GM21723 (cell line): ENCODE measurements around the gene DNAJC3.
A peak's percentile ranks its signal among the peaks of the same experiment; 100 is the strongest.
"Not testable (repeated sequence)": the region's sequence is repeated elsewhere in the genome, so short reads cannot be mapped to it uniquely, and the experiment has no call there.

Experiments
- ATAC-seq: cut with Tn5 transposase; IDR thresholded peaks from one replicate; pipeline ENCODE4 v1.9.1; 2021; ENCODE audit warnings: mild to moderate bottlenecking, moderate library complexity; ENCODE audit not compliant: unreplicated experiment

DNAJC3 gene

GRCh38 chr13:95671597-95671996 is 5.3 kb upstream of the DNAJC3 start:
- ATAC-seq: no peak

GRCh38 chr13:95676105-95676761 is 706 bp upstream of the DNAJC3 start:
- ATAC-seq: peak; percentile 19

- ATAC-seq: no peak
These were observed 776 bp downstream of the DNAJC3 start for GRCh38 chr13:95677564-95678266.

DNA sequence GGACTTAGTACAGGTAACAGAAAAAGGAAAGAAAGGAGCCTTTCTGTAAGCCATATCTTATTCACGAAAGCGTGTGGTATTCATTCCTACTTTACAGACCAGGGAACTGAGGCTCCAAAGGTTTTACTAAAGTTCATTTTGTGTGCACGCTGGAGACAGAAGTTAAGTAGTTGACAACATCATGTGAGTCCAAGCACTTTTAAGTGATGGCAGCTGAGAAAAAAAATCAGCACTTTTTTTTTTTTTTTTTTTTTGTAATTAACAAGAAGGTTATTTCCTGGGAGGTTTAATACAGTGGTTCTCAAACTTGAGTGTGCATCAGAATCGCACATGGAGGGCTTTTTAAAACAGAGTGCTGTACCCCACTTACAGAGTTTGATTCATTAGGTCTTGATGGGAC is 2.0 kb downstream of the DNAJC3 start:
- ATAC-seq: no peak

GRCh38 chr13:95679722-95680121 is 2.8 kb downstream of the DNAJC3 start:
- no peak for ATAC-seq

DNA sequence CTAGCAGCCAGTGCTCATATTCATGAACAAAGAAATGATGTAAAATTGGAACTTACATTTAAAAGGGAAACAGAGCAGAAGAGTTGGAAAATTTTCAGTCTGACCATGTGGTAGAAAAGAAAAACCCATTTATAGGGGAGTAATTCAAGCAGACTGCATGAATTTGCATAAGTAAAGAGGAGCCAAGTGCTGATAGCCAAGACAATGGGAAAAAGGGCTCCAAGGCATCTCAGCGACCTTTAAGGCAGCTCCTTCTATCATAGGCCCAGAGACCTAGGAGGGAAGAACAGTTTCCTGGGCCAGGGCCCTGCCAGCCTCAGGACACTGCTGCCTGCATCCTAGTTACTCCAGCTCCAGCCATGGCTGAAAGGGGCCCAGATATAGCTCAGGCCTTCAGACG is 7.5 kb downstream of the DNAJC3 start:
- no peak for ATAC-seq

DNA sequence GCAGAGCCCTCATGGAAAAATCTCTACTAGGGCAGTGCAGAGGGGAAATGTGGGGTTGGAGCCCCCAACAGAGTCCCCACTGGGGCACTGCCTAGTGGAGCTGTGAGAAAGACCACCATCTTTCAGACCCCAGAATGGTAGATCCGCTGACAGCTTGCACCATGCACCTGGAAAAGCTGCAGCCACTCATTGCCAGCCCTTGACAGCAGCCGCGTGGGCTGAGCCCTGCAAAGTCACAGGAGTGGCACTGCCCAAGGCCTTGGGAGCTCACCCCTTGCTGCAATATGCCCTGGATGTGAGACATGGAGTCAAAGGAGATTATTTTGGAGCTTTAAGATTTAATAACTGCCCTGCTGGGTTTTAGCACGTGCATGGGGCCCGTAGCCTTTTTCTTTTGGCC is 8.0 kb downstream of the DNAJC3 start:
- not testable (repeated sequence) for ATAC-seq

GRCh38 chr13:95689582-95689926 is 12.6 kb downstream of the DNAJC3 start:
- ATAC-seq: no peak

DNA sequence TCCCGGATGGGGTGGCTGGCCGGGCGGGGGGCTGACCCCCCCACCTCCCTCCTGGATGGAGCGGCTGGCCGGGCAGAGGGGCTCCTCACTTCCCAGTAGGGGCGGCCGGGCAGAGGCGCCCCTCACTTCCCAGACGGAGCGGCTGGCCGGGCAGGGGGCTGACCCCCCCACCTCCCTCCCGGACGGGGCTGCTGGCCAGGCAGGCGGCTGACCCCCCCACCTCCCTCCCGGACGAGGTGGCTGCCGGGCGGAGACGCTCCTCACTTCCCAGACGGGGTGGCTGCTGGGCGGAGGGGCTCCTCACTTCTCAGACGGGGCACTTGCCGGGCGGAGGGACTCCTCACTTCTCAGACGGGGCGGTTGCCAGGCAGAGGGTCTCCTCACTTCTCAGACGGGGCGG is 14.0 kb downstream of the DNAJC3 start:
- ATAC-seq: not testable (repeated sequence)

GRCh38 chr13:95697052-95697680 is 20.2 kb downstream of the DNAJC3 start:
- ATAC-seq: no peak

- ATAC-seq: no peak
These were observed 21.3 kb downstream of the DNAJC3 start for GRCh38 chr13:95698047-95698749.

DNA sequence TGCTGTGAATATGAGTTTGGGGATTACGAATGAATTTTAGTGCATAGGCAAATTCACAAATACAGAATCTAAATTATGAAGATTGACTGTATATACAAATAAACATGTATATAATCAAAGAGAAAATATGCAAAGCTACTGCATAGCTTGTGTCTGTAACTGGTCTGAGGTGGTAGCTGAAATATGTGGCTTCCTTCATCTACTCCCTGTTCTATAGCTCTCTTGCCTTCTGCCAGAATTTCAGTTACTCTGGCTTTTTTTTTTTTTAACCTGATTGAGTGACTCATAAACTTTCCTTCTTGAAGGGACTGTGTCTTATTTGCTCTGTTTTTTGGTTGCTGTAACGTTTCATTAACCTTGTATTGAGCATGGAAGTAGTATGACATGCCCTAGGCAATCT is 26.6 kb downstream of the DNAJC3 start:
- ATAC-seq: no peak

DNA sequence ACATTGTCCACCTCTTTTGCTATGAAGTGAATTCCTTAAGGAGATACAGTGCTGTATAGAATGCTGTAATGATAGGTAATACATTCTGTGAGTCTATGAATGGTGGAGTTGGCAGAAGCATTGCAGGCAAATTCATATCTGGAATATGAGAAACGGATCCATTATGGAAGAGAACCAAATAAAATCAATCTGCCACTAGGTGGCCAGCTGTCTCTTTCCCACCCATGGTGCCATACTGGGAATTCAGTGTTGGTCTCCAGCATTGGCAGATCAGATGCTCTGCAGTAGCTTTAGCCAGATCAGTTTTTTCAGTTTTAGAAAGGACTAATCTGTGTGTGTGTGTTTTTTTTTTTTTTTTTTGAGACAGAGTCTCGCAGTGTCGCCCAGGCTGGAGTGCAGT is 27.6 kb downstream of the DNAJC3 start:
- no peak for ATAC-seq

GRCh38 chr13:95706356-95706755 is 29.4 kb downstream of the DNAJC3 start:
- ATAC-seq: no peak

DNA sequence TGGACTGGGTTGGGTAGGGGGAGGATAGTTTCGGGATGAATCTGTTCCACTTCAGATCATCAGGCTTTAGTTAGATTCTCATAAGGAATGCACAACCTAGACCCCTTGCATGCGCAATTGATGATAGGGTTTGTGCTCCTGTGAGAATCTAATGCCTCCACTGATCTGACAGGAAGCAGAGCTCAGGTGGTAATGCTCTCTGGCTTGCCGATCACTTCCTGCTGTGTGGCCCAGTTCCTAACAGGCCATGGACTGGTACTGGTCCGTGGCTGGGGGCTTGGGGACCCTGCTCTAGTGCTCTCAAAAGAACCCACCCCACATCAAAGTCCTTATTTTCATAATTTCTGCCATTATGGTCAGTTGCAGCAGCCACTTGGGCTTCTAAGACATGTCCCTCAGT is 30.1 kb downstream of the DNAJC3 start:
- peak; percentile 40 for ATAC-seq

- ATAC-seq: peak; percentile 48
These were observed 30.8 kb downstream of the DNAJC3 start for GRCh38 chr13:95707442-95708390.

DNA sequence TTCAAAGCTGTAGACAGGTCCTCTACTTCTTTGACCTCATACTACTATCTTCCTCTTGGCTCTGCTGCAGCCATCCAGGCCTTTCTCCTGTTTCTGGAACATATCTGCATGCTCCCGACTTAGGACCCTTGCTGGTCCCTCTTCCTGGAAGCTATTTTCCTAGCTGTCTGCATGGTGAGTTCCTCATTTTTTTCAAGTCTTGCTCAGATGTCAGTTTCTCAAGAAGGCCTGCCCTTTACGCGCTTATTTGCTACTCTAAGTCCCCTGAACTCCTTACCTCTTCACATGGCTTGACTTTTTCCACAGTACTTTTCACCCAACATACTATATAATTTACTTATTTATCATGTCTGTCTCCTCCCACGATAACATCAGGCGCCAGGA is 31.4 kb downstream of the DNAJC3 start:
- ATAC-seq: no peak

DNA sequence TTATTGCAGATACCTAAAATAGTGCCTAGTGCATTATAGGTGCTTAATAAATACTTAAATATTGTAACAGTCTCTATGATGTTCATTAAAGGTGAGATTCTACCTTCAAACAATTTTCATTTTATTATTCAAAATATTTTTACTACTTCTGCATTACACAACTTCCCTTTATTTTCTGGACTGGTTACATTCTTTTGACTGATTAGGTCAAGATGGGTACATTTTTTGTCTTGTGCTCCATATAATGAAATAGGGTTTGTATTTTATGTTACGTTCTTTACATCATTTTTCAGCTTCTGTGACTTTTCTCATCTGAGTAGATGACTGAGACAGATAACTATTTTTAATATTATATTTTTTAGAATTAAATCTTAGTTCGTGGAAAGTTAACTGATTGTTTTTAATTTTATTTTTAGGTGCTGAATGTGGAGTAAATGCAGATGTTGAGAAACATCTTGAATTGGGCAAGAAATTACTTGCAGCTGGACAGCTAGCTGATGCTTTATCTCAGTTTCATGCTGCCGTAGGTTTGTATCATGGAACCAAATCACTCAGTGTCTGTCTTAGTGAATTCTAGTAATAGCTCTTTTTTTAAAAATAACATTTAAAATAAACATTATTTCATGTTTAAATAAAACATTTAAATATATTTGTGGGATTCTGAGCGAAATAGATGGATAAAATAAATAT is 32.0 kb downstream of the DNAJC3 start:
- no peak for ATAC-seq

GRCh38 chr13:95710313-95710712 is 33.4 kb downstream of the DNAJC3 start:
- no peak for ATAC-seq

DNA sequence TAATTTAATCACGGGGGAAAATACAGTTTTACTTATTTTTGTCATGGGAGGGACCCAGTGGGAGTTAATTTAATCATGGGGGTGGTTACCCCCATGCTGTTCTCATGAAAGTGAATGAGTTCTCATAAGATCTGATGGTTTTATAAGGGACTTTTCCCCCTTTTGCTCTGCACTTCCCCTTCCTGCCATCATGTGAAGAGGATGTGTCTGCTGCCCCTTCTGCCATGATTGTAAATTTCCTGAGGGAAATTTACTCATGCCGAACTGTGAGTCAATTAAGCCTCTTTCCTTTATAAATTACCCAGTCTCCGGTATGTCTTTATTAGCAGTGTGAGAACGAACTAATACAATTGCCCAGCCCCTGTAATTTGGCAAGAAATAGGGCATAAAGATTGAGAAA is 35.9 kb downstream of the DNAJC3 start:
- ATAC-seq: not testable (repeated sequence)
